Bone marrow (tissue), 2 donors: Measurements from ENCODE around the gene TTC7B.
"Not testable (repeated sequence)": the region's sequence is repeated elsewhere in the genome, so short reads cannot be mapped to it uniquely, and the experiment has no call there.

ENCODE experiments used
- DNase-seq, 2 donors: peaks; one replicate each; lab custom pipeline; 2025; lab: John Stamatoyannopoulos, UW

TTC7B gene

DNA sequence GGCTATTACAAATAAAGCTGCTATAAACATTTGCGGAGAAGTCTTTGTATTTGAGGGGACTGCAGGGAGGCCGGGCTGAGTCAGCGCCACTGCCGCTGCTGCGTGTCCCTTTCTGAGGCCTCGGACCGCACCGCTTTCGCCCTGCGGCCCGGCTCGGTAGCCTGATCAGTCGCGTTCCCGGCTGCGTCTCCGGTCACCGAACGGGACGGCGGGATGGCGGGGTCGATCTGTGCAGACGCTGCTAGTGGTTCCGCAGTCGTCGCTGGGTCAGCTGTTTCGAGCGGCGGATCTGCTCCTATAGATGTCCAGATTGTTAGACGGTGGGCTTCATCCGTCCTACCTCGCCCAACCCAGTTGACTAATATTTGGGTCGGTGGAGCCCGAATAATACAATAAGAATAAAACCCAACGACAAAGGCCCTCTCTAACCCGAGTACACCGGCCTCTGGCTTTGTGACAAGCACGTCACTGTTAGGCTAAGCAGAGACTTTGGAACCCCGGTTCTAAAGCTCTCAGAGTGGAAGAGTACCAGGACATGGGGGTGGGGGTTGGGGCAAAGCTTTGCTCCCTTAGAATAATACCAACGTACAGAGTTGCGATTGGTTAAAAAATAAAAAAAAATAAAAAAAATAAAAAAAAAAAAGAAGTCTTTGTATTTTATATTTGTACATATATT, 290.7 kb downstream of the TTC7B start:
- DNase-seq = not testable (repeated sequence)

GRCh38 chr14:90523961-90524875, 292.0 kb downstream of the TTC7B start:
- DNase-seq = no peak

DNA sequence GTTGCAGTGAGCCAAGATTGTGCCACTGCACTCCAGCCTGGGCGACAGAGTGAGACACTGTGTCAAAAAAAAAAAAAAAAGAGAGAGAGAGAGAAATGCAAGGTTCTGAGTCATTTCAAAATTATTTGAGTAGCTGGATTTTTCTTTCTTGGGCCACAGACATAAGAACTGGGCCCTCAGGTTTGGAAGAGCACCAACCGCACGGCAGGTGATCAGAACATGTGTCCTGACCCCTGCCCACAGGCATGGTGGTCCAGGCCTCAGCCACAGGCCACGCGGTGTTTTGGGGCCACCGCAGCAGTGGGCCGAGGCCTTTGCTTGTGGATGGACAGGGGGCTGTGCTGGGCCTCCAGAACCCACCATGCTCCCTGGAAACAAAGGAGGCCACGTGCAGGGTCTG, 292.7 kb downstream of the TTC7B start:
- no peak for DNase-seq

- DNase-seq = no peak
Observed at GRCh38 chr14:90522571-90523191, 293.5 kb downstream of the TTC7B start.

DNA sequence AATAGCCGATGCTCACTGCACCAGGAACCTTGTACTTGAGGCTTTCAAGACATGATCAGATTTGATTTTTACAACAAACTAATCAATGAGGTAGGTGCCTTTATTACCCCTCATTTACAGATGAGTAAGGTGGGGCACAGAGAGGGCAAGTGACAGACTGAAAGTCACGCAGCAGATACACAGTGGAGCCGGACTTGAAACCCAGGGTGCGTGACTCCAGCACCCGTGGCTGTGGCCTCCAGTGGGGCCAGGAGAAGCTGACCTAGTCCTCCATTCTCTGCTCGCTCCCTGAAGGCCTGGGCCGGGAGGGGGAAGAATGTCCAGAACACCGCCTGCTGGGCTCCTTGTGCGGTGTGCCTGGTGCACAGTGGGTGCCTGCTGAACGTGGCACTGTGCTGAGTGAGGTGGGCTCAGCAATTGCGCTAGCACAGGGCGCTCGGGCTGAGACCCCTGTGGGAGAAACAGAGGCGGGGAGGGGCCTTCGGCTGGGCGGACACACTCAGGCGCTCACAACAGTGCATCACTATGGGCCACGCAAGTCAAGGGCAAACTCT, 294.2 kb downstream of the TTC7B start:
- DNase-seq = no peak

DNA sequence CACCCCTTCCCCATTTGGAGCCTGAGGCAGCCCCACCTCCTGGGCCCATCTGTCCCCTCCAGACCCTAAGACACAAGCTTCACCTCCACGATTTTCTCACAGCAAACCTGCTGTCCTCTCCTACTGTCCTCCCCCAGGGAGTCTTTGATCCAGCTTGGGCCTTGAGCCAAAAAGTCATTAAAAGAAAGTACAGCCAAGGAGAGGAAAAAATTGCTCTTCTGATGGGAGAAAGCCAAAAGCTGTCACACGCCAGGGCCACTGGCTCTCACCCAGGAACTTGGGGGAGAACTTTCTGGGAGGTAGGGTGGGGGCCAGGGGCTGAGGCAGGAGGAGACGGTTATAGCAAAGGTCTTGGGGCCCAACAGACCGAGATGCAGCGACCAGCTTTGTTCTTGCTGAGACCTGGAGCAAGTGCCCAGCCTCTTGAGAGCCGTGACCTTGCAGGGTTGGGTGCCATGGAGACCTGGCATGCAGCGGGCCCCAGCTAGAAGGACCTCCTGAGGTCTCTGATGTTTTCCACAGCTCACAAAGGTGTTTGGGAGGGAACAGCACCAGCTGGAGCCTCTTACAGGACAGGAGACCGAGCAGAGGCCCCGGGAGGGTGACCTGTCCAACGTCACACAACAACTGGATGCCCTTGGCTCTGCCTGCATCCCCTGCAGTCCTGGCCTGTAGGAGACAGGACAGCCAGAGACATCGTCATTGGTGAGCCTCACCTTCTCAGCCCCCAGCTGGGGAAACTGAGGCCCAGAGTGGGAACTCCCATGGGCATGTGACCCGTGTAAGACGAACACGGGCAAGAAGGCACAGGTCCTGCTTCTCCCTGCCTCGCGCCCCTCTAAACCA, 294.9 kb downstream of the TTC7B start:
- no peak for DNase-seq

GRCh38 chr14:90520326-90520725, 295.9 kb downstream of the TTC7B start:
- no peak for DNase-seq

GRCh38 chr14:90519262-90519920, 296.8 kb downstream of the TTC7B start:
- DNase-seq = no peak

DNA sequence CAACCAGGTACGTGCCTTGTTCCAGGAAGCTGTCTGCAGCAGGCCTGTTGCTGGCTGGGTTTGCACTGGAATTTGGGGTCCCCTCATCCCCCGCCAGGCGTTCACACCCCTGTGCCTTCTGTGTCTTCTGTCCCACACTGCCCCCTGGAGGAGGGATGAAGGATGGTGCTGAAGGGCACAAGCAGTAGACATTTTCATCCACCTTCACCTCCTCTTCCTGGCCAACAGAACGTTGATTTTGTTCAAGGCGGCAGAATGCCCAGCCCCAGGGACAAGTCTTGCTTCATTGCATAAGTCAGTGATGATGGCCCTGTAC, 297.3 kb downstream of the TTC7B start:
- peak in 1 of 2 donors; percentile 52 for DNase-seq

- DNase-seq = no peak
Observed at GRCh38 chr14:90518069-90518940, 297.9 kb downstream of the TTC7B start.

- DNase-seq = no peak
Observed at GRCh38 chr14:90517076-90517841, 299.0 kb downstream of the TTC7B start.

DNA sequence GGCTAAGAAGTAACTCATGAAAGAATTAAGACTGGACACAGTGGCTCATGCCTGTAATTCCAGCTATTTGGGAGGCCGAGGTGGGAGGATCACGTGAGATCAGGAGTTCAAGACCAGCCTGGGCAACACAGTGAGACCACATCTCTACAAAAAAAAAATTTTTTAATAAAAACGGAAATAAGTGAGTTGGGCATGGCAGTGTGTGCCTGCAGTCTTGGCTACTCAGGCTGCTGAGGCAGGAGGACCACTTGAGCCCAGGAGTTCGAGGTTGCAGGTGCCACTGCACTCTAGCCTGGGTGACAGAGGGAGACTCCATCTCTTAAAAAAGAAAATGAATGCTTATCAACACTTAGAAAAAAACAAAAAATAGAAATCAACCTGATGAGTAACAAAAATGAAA, 301.7 kb downstream of the TTC7B start:
- no peak for DNase-seq

- no peak for DNase-seq
Observed at GRCh38 chr14:90514015-90514398, 302.2 kb downstream of the TTC7B start.

DNA sequence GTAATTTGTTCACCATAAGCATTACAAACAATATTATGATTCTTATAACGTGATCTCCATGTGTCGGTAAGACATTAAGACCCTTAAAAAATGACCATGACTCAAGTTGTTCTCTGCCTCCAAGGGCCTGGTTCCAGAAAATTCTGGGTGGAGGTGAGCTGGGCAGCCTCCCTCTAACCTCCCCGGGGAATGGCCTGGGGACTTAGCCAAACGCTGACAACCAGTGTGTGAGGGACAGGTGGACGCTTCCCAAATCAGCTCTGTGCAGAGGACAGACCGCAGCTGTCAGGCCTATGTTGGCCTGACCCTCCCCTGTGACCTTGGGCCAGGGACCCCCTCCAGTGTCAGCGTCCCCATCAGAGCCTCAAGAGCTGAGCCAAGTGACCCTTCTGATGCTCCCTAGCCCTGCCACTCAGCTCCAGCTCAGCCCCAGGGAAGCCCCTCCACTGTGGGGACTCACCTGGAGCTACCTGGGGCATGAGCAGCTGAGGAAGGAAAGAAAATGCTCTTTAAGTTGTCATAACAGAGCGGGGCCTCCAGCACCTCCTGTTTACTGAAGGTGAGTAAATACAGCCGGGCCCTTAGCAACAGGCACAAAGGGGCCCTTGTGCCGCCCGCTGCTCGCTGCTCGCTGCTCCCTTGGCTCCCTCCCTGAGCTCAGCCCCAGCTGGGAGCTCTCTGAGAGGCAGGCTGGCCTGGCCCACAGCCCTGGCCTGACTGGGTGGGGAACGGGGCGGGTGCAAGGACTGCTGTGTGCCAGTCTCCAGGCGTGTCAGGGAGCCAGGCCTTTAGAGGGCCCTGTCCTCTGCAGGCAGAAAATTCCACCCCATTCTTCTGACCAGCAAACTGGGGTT, 302.8 kb downstream of the TTC7B start:
- DNase-seq = no peak

GRCh38 chr14:90512329-90512991, 303.8 kb downstream of the TTC7B start:
- no peak for DNase-seq

GRCh38 chr14:90511795-90512328, 304.4 kb downstream of the TTC7B start:
- DNase-seq = no peak

- no peak for DNase-seq
Observed at GRCh38 chr14:90511252-90511651, 305.0 kb downstream of the TTC7B start.

GRCh38 chr14:90510159-90510558, 306.1 kb downstream of the TTC7B start:
- DNase-seq = no peak
